Fibroblast of lung (primary cell): ENCODE measurements around the gene KRT74.

Experiments
- CTCF ChIP-seq, 2 donors: IDR thresholded peaks in 1 of 2; conservative IDR thresholded peaks in 1 of 2; 1 replicate in 1 of 2; 2 replicates in 1 of 2; pipeline ENCODE4 v1.5.1; 2011 to 2012; ENCODE audit warnings: low read length in 2 of 2, control low read depth in 1 of 2, inconsistent platforms in 1 of 2, low read depth in 1 of 2, mild to moderate bottlenecking in 1 of 2
- EZH2 ChIP-seq: IDR thresholded peaks from 2 replicates; pipeline ENCODE4 v1.5.1; 2012; ENCODE audit warnings: low read length, control low read depth, mild to moderate bottlenecking; ENCODE audit errors: missing control alignments

GRCh38 chr12:52539083-52539820 is 34.4 kb downstream of the KRT74 start:
- TF ChIP-seq CTCF (conservative IDR thresholded peaks at IDR 0.05 in 1 of 2, IDR thresholded peaks at IDR 0.05 in 1 of 2; ENCODE audit: low read depth in 1 of 2, low read length in 2 of 2) (no peak), EZH2 (no peak)
